Epidermal melanocyte (primary cell): ENCODE results near the gene SLC35E3.

Source experiments
- DNase-seq: peaks from one replicate; pipeline ENCODE4 v3.0.0; 2011; ENCODE audit warnings: low spot score; ENCODE audit not compliant: insufficient read length

The SLC35E3 gene

GRCh38 chr12:68745904-68746571, at the start of gene SLC35E3:
Gene SLC35E3 (plus strand): TSS chr12:68746176. CDS start chr12:68746378, 202 bp downstream.
- peak; percentile 86 for DNase-seq

GRCh38 chr12:68699486-68699885, 46.5 kb upstream of the SLC35E3 start:
- DNase-seq = no peak

GRCh38 chr12:68727776-68728175, 18.2 kb upstream of the SLC35E3 start:
- DNase-seq = no peak

GRCh38 chr12:68733661-68734071, 12.3 kb upstream of the SLC35E3 start:
- DNase-seq = no peak

- DNase-seq = no peak
These were observed 6.1 kb upstream of the SLC35E3 start for GRCh38 chr12:68739891-68740290.

- DNase-seq = no peak
These were observed 2.6 kb upstream of the SLC35E3 start for GRCh38 chr12:68743356-68743755.

GRCh38 chr12:68745376-68745903, 536 bp upstream of the SLC35E3 start:
- DNase-seq = no peak

- peak; percentile 19 for DNase-seq
These were observed 700 bp downstream of the SLC35E3 start for GRCh38 chr12:68746572-68747180.

- no peak for DNase-seq
These were observed 3.5 kb downstream of the SLC35E3 start for GRCh38 chr12:68749443-68749842.

GRCh38 chr12:68749861-68750260, 3.9 kb downstream of the SLC35E3 start:
- no peak for DNase-seq

- no peak for DNase-seq
These were observed 4.5 kb downstream of the SLC35E3 start for GRCh38 chr12:68750506-68750905.

- no peak for DNase-seq
These were observed 9.7 kb downstream of the SLC35E3 start for GRCh38 chr12:68755536-68756243.

- DNase-seq = no peak
These were observed 13.9 kb downstream of the SLC35E3 start for GRCh38 chr12:68759852-68760251.

GRCh38 chr12:68760806-68761441, 14.9 kb downstream of the SLC35E3 start:
- no peak for DNase-seq

- no peak for DNase-seq
These were observed 15.5 kb downstream of the SLC35E3 start for GRCh38 chr12:68761442-68761812.

GRCh38 chr12:68761901-68762630, 16.1 kb downstream of the SLC35E3 start:
- DNase-seq = no peak

- DNase-seq = no peak
These were observed 16.7 kb downstream of the SLC35E3 start for GRCh38 chr12:68762691-68763090.

- DNase-seq = no peak
These were observed 19.7 kb downstream of the SLC35E3 start for GRCh38 chr12:68765696-68766095.

GRCh38 chr12:68766646-68767045, 20.7 kb downstream of the SLC35E3 start:
- DNase-seq = no peak

- no peak for DNase-seq
These were observed 21.2 kb downstream of the SLC35E3 start for GRCh38 chr12:68767191-68767590.

- no peak for DNase-seq
These were observed 22.5 kb downstream of the SLC35E3 start for GRCh38 chr12:68768431-68768939.
